Measurements from ENCODE around the gene NIT2. TPM values are rescaled to one million over a fixed set of nuclear protein-coding genes. Genes with fewer than 3 reads are reported as not detected.
A peak's percentile ranks its signal among the peaks of the same experiment; 100 is the strongest.

Gene NIT2
- total RNA-seq, 1 donor from 2014 or later, result 56.4 TPM

DNA sequence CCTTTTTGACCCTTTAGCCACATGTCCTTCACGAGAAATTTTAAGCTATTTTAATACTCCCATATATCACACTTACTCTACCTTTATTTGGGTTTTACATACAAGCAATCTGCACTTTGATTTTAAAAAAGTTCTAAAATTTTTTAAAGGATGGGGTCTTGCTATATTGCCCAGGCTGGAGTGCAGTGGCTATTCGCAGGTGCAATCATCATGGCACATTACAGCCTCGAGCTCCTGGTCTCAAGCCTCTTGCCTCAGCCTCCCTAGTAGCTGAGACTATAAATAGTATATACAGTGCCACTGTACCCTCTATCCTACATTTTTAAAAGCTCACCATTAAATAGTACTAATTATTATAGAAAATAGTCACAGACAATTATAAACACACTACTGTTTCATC lies 29.9 kb downstream of the NIT2 start:
- no peaks in the 10 kb centered on the region for H3K4me1 Mint-ChIP-seq
- no peaks in the 10 kb centered on the region for H3K27me3 Mint-ChIP-seq (ENCODE audit: low read depth)
- TF ChIP-seq, protein P1, sequence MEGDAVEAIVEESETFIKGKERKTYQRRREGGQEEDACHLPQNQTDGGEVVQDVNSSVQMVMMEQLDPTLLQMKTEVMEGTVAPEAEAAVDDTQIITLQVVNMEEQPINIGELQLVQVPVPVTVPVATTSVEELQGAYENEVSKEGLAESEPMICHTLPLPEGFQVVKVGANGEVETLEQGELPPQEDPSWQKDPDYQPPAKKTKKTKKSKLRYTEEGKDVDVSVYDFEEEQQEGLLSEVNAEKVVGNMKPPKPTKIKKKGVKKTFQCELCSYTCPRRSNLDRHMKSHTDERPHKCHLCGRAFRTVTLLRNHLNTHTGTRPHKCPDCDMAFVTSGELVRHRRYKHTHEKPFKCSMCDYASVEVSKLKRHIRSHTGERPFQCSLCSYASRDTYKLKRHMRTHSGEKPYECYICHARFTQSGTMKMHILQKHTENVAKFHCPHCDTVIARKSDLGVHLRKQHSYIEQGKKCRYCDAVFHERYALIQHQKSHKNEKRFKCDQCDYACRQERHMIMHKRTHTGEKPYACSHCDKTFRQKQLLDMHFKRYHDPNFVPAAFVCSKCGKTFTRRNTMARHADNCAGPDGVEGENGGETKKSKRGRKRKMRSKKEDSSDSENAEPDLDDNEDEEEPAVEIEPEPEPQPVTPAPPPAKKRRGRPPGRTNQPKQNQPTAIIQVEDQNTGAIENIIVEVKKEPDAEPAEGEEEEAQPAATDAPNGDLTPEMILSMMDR (IDR thresholded peaks at IDR 0.05; ENCODE audit: unreplicated experiment), result no peak
- peaks cover 43% of the 10 kb centered on the region for H3K36me3 Mint-ChIP-seq
- peaks cover 5% of the 10 kb centered on the region for H3K9me3 Mint-ChIP-seq
- H3K4me3 Mint-ChIP-seq, result no peak overlapping the region
- H3K27ac Mint-ChIP-seq, result no peak overlapping the region
- no peak for DNase-seq (ENCODE audit: low spot score in 2 of 2, unreplicated experiment in 2 of 2)

DNA sequence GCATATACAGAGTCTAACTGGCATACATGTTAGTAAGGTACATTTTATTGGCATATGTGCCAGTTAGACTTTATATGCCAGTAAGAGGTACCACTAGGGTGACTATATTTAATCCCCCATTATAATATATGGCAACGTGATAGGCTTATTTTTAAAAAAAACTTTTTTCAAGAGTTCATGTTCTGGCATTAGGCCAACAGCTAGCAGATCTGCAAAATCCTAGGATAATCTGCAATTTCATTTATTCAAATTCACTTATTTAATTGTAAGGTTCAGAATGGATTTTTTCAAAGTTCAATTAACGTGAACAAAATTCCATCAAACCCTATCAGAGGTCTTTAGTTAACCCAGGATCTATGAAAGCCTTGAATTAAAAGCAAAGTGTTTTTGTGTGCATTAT lies 31.9 kb downstream of the NIT2 start:
- Mint-ChIP-seq H3K4me3 (no peak overlapping the region), H3K4me1 (no peaks in the 10 kb centered on the region), H3K27ac (no peak overlapping the region), H3K27me3 (ENCODE audit: low read depth) (no peaks in the 10 kb centered on the region), H3K9me3 (peaks cover 5% of the 10 kb centered on the region), H3K36me3 (peaks cover 43% of the 10 kb centered on the region)
- no peak for DNase-seq (ENCODE audit: low spot score in 2 of 2, unreplicated experiment in 2 of 2)
- TF ChIP-seq, protein P1 (IDR thresholded peaks at IDR 0.05; ENCODE audit: unreplicated experiment), result no peak

DNA sequence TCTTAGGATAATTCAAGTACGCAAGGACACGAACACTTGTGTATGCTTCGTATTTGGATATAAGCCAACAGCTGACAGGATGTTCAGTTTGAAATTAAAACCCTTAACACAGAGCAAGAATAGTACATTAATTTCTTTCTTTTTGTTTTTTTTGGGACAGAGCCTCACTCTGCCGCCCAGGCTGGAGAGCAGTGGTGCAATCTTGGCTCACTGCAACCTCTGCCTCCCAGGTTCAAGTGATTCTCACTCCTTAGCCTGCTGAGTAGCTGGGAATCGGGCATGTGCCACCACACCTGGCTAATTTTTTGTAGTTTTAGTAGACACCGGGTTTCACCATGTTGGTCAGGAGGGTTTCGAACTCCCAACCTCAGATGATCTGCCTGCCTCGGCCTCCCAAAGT lies 33.9 kb downstream of the NIT2 start:
- H3K27me3 Mint-ChIP-seq (ENCODE audit: low read depth), result no peaks in the 10 kb centered on the region
- H3K27ac Mint-ChIP-seq, result no peak overlapping the region
- H3K9me3 Mint-ChIP-seq, result no peaks in the 10 kb centered on the region
- peaks cover 33% of the 10 kb centered on the region for H3K36me3 Mint-ChIP-seq
- TF ChIP-seq, protein P1 (IDR thresholded peaks at IDR 0.05; ENCODE audit: unreplicated experiment), result no peak
- no peak overlapping the region for H3K4me3 Mint-ChIP-seq
- no peaks in the 10 kb centered on the region for H3K4me1 Mint-ChIP-seq
- no peak for DNase-seq (ENCODE audit: low spot score in 2 of 2, unreplicated experiment in 2 of 2)

DNA sequence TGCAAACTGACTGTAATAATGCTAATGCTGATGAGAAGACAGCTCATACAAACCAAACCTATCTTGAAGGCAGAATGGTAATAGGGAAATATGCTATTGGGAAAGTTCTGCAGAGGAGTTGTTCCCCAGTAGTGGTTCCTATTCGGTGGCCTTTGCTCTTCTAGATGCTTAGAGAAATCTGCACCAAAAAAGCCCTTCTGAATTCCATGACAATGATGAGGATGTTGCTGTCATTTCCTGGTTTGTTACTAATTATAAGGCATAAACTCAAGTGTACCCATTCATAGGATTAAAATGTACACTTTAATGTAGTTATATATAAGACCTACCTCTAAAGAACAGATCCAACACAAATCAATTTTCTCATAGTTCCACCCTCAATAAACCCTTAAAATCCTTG lies 36.2 kb downstream of the NIT2 start:
- DNase-seq (ENCODE audit: low spot score in 2 of 2, unreplicated experiment in 2 of 2), result no peak
- H3K4me1 Mint-ChIP-seq, result no peaks in the 10 kb centered on the region
- peaks cover 22% of the 10 kb centered on the region for H3K36me3 Mint-ChIP-seq
- H3K27ac Mint-ChIP-seq, result no peak overlapping the region
- H3K27me3 Mint-ChIP-seq (ENCODE audit: low read depth), result no peaks in the 10 kb centered on the region
- no peak overlapping the region for H3K4me3 Mint-ChIP-seq
- no peaks in the 10 kb centered on the region for H3K9me3 Mint-ChIP-seq
- TF ChIP-seq, protein P1 (IDR thresholded peaks at IDR 0.05; ENCODE audit: unreplicated experiment), result no peak

DNA sequence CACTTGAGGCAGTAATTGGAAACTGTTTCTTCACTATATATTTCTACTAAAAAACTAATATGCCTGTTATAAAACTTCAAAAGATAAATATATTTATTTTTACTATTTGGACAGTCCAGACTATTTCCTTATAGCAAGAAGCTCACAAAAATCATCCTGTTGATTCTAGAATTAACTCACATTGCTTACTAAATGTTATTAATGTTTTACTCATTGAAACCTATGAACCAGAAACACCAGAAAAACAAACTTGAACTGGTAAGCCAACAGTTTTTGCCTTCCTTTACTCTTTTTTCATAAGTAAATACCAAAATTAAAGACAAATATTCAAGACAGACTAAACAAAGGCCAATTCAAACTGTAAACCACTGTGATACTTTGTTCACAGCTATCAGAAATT lies 40.0 kb downstream of the NIT2 start:
- no peak for DNase-seq (ENCODE audit: low spot score in 2 of 2, unreplicated experiment in 2 of 2)
- TF ChIP-seq, protein P1 (IDR thresholded peaks at IDR 0.05; ENCODE audit: unreplicated experiment), result no peak
- H3K36me3 Mint-ChIP-seq, result peaks cover 18% of the 10 kb centered on the region

DNA sequence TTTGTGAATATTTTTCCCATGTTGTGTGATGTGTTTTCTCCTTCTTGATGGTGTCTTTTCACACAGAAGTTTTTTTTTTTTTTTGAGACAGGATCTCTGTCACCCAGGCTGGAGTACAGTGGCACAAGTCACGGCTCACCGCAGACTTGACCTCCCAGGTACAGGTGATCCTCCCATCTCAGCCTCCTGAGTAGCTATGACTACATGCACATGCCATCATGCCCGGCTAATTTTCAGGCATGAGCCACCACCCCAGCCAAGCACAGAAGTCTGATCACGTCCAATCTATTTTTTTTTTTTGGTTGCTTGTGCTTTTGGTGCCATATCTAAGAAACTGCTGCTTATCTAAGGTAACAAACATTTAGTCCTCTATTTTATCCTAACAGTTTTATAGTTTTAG lies 41.7 kb downstream of the NIT2 start:
- Mint-ChIP-seq H3K36me3 (peaks cover 28% of the 10 kb centered on the region), H3K27me3 (ENCODE audit: low read depth) (no peaks in the 10 kb centered on the region), H3K4me1 (no peaks in the 10 kb centered on the region), H3K4me3 (no peak overlapping the region), H3K9me3 (no peaks in the 10 kb centered on the region), H3K27ac (no peak overlapping the region)
- TF ChIP-seq, protein P1 (IDR thresholded peaks at IDR 0.05; ENCODE audit: unreplicated experiment), result no peak
- no peak for DNase-seq (ENCODE audit: low spot score in 2 of 2, unreplicated experiment in 2 of 2)

More for the DNA sequence above, 40.0 kb downstream of the NIT2 start:
- Mint-ChIP-seq H3K4me3 (no peak overlapping the region), H3K27ac (peak overlapping the region; percentile 25), H3K4me1 (no peaks in the 10 kb centered on the region), H3K9me3 (no peaks in the 10 kb centered on the region), H3K27me3 (ENCODE audit: low read depth) (no peaks in the 10 kb centered on the region)

All from mesothelial cell of epicardium (in vitro differentiated cells).